GM23248 (cell line): ENCODE measurements around the gene KCNK15.

Source experiments
- EZH2 ChIP-seq: fragments of 200-600 bp; sonication (generic); IDR thresholded peaks from 2 replicates; pipeline ENCODE4 v1.6.1; 2018; ENCODE audit warnings: antibody characterized with exemption, mild to moderate bottlenecking; ENCODE audit not compliant: insufficient read depth, poor library complexity, severe bottlenecking
- EZH2phosphoT487 ChIP-seq: fragments of 200-600 bp; sonication (generic); IDR thresholded peaks from 2 replicates; pipeline ENCODE4 v1.6.1; 2018; ENCODE audit warnings: antibody characterized with exemption, moderate library complexity, mild to moderate bottlenecking, low read depth; ENCODE audit not compliant: insufficient read depth

GRCh38 chr20:44788706-44789456, 43.2 kb downstream of the KCNK15 start:
- no peak for TF ChIP-seq EZH2phosphoT487
- no peak for TF ChIP-seq EZH2
